Activated T-cell treated with anti-CD3 and anti-CD28 coated beads, Interleukin-2, amount 50 U/mL, for 48 hours (primary cell): ENCODE measurements around the gene UTF1.
"Not testable (repeated sequence)": the region's sequence is repeated elsewhere in the genome, so short reads cannot be mapped to it uniquely, and the experiment has no call there.

Source experiments
- DNase-seq, 2 experiments: peaks; one replicate each; pipeline ENCODE4 v3.0.0-alpha.2; 2020

UTF1 gene

DNA sequence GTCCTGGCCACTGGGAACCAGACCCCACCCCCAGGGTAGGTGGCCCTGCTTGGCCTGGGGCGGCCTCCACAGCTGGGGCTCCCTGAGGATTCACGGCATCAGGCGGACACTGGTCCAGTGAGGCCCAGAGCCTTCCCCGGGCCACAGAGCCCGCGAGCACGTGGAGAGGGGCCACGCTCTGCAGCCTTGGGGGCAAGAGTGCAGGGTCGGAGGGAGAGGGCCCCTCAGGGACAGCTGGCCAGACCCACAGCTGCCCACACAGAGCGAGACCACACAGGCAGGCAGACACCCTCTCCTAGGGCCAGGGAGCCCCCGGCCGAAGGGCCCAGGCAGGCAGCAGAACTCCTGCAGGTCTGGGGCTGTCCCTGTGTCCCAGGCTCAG is 18.3 kb downstream of the UTF1 start:
- DNase-seq = no peak

DNA sequence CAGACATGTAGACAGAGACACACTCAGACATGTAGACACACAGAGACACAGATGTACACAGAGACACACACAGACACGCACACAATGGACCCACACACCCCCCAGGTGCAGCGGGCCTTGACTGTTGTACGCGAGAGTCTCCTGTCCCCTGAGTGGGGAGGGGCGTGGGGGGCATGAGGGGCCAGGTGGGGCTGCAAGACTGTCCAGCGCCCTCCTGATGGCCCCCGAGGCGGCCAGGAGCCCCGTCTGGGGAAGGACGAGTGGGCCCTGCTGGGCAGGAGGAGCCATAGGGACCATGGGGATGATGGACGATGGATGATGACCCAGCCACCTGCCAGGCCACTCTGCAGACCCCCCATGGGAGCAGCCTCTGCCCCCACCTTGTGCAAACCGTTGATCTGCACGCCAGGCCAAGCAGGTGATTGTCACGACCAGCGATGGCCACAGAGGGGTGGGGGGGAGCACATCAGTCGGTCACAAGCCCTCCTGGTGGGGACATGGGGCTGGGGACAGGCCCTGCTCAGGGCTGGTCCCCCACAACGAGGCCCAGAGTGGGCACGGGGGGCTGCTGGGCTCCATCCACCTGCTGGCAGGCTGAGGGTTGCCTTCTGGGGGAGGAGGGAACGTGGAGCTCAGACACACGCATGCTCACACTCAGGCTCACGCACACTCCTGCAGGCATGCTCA is 19.2 kb downstream of the UTF1 start:
- DNase-seq = no peak

DNA sequence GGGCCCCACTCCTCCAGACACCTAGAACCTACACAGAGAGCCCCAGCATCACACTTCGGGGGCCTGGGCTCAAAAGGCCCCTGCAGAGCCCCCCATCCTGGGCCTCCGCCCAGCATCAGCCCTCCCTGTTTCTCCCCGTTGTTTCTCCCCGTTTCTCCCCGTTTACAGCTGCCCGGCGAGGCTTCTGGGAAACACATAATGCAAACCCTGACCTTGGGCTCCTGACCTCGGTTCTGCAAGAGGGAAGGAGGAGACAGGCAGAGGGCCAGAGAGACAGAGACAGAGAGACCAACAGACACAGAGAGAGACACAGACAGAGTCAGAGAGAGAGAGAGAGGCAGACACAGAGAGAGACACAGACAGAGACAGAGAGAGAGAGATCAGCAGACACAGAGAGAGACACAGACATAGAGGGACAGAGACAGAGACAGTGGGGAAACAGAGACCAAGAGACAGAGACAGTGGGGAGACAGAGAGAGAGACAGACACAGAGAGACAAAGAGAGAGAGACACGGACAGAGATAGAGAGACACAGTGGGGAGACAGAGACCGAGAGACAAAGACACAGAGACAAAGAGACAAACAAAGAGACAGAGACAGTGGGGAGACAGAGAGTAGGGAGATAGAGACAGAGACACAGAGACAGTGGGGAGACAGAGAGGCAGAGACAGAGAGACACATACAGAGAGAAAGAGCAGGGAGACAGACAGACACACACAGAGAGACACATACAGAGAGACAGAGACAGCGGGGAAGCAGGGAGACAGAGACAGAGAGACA is 20.1 kb downstream of the UTF1 start:
- DNase-seq = no peak

DNA sequence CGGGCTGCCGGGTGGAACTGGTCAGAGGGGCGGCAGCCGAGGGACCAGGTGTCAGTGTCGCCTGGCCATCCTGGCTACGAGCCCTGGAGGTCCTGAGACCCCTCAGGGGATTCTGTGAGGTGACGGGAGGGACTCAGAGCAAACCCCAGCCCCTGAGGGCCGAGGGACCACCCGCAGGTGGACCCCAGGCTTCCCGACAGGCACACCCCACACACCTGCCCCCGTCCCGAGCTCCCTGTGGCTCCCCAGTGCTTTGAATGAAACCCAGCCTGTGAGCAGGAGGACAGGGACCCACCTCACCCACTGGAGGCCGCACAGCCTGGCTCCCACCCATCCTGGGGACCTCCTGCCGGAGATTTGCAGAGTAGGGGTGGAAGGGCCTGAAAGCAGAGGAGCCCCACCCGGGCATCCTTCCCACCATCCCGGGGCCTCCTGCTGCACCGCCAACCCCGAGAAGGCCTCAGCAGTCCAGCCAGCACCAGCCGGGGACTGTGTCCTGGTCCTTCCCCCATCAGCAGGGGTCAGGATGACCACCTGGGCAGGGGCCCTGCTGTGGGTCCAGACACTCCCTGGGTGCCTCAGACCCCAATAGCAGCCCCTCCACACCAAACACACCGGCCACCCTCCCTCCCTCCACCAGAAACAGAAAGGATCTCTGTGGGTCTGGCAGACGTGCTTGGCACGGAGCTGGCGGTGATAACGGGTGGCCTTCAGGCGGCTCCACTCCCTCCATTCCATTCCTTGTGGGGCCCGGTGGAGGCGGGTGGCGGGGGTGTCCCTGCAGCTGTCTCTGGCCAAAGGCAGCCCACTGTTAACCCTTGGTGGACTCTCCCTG is 21.6 kb downstream of the UTF1 start:
- no peak for DNase-seq

DNA sequence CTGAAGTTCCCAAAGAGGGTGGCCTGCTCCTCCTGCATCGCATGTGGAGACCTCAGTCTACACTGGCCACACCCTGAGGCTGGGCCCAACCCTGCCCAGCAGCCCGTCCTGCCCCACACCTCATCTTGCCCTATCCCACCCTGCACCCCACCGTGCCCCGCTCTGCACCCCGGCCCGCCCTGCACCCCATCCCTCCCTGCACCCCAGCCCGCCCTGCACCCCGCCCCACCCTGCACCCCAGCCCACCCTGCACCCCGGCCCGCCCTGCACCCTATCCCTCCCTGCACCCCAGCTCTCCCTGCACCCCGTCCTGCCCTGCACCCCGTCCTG is 22.2 kb downstream of the UTF1 start:
- no peak for DNase-seq

DNA sequence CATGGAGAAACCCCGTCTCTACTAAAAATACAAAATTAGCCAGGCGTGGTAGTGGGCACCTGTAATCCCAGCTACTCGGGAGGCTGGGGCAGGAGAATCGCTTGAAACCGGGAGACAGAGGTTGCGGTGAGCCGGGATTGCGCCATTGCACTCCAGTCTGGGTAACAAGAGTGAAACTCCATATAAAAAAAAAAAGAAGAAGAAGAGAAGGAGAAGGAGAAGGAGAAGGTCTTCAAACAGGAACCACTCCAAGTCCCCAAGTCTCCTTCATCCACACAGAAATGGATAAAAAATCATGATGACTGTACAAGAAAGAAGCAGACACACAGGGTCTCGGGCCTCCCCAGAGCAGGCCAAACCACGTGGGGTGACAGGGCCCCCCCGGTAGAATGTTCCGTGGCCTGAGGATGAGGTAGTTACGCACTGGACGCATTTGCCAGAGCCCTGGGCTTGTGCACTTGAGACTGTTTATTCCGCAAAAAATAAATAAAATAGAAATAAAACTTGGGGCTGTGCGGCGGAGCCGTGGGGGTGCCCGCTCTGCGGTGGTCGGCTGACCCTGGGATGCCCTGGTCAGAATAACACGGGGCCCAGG is 23.4 kb downstream of the UTF1 start:
- no peak for DNase-seq

DNA sequence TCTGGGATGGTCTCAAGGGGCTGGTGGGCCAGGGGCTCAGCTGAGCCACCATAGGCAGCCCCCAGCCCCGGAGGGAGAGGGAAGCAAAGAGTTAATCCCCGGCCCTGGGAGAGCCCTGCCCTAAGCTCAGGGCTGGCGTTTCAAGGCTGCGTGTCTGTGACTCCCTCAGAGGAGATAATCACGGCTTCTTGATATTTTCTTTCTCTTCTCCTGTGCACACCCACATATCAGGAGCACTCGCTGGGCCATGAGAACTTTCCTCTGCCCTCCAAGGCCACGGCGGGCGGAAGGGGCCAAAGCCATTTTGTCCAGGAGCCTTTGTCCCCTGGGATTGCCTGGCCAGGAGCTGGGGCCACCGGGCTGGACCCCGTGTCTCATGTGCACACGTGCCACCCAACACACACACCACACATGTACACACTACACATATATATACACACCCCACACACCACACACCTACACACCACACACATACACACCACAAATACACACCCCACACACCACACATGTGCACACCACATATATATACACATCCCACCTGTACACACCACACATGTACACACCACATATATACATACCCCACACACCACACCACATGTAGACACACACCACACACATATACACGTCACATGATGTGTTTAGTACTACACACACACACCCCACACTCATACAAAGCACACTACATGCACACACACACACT is 24.6 kb downstream of the UTF1 start:
- DNase-seq = no peak

DNA sequence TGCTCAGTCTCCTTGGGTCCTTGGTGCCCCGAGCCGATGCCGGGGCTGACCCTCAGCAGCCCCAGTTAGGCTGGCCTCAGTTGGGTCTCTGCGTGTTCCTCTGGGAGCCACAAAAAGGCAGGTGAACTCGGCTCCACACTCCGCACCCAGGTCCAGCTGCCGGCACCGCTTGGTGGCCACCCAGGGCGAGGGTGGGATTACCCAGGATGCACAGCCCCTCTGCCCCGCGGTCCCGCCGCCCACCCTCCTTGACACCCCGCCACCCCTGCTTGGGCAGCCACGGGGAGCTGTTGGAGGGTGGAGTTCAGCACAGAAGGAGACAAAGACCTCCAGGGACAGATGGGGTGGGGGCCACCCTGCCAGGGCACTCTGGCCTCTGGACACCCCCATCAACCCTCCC is 25.3 kb downstream of the UTF1 start:
- DNase-seq = no peak

DNA sequence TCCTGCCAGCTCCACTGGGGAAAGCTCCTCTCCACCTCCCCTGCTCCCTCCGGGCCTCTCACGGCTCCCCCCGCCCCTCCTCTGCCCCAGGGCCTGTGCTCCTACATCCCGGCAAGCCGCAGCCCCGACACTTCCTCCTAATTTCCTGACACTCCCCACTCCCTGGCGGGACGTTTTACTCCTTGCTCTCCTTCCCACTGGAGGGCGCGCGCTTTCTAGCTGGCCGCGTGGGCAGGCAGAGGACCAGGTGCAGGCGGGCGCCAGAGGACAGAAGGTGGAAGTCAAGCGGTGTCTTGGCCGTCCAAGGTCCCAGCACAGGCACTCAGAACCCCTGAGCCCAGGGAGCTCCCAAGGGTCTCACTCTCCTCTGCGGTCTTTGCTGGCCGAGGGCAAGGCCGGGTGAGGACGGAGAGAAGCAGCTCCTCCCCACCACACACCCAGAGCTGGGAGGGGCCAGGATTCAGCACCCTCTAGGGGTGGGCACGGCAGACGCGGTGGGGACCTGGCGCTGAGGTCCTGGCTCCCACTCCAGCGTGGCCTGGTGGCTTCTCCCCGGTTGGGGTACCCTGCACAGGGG is 27.6 kb downstream of the UTF1 start:
- DNase-seq = no peak

DNA sequence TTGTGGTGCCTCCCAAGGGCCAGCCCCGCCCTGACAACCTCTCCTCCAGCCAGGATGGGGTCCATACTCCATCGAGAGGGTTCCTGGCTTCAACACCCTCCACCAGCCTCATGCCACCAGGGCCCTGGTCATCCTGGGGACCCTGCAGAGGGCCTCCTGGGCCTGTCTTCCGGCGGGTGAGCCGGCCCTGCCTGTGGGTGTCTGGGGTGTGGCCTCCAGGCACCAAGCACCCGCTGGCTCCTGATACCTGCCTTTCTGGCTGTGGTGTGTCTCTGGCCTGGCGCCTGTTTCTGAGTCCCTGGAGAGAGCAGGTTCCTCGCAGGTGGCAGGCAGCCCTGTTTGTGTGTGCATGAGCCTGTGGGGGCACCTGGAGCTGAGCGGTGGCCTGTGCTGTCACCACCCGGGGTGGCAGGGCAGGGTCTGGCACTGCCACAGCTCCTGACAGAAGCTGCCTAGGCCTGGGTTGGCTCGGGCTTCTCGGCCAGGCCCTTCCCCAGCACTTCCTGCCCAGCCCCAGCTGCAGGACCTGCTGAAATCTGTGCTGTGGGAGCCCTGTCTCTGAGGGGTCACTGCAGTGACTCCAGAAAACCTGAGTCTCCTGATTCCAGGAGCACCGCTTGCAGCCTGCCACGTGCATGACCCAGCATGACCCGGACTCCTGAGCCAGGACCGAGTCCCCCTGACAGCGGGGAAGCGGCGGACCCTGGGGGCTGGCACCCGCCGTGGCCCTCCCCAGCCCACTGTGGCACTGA is 28.2 kb downstream of the UTF1 start:
- DNase-seq = peak; percentile 71 to 77

DNA sequence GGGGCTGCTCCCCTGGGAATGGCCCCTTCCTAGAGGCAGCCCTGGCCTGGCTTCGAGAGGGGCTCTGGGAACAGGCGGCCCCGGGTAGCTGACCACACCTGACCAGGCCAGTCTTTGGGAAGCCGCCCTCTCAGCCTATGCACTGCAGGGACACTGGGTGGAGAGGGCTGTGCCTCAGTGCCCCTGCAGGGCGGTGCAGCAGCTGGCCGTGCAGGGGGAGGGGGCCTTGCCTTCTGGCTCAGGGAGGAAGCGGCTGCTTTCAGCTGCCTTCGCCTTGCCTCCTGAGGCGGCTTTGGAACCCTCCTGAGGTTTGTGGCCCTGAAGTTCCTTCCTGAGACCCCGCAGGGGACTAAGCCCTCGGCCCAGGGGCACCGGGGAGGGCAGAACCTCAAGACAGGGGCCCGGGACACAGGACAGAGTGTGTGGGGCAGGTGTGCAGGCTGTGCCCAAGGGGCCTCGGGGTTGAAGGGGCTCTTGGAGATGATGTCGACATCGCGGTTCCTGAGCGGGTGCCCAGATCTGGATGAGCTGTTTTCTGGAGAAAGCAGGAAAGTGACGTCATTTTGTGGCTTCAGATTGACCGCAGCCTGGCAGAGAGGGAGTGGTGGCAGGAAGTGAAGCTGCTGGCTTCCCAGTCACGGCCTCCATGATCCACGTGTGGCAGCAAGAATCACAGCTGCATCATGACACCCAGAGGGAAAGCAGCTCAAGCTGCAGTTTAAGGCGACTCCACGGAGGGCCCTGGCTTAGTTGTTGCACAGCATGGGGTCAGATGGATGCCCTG is 29.0 kb downstream of the UTF1 start:
- DNase-seq = peak; percentile 94

DNA sequence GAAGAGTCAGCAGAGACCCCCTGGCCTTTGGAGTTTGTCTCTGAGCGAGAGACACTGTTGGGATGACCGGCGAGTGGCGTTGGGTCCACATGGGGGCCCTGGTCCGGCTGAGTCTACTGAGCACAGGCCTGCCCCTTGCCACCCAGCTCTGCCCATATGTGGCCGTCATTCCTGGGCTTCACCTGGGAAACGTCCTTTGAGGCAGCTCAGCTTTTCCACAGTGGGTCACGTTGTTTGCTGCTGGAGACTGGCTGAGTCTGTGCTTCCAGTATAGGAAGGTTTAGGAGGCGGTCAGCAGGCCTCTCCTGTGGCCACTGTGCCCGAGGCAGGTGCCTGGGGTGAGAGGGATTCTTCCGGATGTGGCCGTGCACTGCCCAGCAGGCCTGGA is 29.6 kb downstream of the UTF1 start:
- no peak for DNase-seq

DNA sequence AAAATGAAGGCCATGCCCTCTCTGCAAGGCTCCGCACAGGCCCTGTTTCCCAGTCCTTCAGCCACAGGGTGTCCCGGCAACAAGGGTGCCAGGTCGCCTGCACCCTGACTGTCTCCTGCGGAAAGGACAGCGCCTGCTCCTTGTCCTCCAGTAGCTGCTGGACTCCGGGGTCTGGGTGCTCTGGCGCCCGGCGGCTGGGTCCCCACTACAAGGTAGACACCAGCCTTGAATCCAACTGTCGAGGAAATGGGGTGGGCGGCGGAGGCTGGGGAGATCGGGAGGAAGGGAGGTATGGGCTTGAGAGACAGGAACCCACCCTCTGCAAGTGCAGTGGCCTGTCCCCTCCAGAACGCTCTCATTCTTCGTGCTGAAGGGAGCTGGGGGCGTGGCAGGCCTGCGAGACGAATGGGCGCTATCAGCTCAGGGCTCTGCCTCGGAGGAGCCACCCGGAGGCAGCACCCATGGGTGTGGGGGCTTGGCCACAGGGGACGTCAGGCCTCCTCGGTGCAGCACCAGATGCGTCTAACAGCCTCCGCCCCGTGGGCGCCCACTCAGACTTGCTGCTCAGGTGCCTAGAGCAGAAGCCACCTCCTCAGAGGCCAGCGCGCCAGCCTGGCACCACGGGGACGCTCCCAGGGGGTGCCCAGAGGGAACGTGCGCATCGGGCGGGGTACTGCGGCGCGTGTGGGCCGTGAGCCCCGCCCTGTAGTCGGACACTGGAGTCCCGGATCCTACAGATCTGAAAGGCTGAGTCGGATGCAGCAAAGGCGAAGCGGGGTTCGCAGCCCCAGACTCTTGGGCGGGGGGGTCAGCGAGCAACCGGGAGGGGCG is 31.1 kb downstream of the UTF1 start:
- DNase-seq = peak; percentile 83 to 85

DNA sequence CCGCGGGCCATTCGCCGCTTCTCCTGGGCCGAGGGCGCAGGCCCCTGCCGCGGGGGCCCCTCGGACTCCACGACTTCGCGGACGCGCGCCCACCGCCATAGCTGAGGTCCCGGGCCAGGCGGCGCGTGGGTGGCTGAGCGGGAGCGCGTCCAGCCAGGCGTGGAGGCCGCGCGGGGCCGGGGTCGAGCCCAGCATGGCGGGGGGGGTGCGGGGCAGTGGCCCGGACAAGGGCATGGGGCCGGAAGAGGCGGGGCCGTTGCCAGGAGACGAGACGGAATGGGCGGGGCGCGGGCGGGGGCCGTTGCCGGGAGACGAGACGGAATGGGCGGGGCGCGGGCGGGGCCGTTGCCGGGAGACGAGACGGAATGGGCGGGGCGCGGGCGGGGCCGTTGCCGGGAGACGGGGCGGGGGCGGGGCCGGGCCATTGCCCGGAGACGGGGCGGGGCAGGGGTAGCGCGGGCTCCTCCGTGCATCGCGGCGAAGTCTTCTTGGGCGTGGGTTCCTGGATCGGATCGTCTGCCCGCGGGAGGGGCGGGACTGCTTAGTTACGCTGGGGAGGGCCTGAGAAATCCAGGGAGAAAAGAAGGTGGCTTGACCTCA is 31.8 kb downstream of the UTF1 start:
- peak; percentile 91 to 92 for DNase-seq

DNA sequence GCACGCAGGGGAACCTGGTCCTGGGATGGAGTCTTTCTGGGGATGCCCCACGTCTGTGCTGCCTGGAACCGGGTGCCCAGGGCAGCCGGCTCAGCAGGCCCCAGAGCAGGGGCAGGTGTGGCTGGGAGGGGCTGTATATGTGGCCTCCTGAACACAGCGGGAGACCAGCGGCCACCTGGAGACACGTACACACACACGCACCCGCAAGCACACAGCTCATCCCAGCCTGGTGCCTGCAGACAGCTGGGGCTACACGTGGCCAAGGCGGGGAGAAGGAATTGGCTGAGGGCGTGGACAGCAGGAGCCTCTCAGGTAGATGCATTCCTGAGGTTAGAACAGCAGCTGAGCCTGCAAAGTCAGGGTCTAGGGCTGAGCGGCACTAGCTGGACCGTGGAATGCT is 32.7 kb downstream of the UTF1 start:
- no peak for DNase-seq

DNA sequence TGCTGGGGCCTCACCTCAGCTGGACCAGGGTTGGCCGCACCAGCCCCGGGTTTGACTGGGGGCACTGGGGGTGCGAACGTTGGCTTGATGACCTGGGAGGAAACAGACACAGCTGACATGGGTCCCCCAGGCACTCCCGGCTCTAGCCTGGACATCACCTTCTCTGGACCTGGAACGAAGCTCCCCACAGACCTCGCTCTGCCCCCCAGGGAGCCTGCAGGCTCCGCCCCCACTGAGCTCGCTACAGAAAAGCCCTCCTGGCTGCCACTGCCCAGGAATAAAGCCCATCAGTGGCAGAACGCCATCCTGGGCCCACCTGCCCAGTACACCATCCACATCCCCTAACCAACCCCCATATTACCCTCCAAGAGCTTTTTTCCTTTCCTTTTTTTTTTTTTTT is 33.7 kb downstream of the UTF1 start:
- no peak for DNase-seq

DNA sequence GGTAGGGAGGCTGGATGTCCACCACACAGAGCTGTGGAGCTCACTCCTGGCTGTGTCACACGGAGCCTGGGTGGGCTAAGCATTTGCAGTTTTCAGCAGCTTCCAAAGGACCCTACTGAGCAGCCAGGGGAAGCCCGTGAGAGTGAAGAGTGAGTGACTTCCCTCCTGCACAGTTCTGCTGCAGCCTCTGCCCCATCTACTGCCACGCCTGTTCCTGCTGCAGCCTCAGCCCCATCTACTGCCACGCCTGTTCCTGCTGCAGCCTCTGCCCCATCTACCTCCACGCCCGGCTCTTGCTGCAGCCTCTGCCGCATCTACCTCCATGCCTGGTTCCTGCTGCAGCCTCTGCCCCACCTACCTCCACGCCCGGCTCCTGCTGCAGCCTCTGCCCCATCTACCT is 34.4 kb downstream of the UTF1 start:
- no peak for DNase-seq

DNA sequence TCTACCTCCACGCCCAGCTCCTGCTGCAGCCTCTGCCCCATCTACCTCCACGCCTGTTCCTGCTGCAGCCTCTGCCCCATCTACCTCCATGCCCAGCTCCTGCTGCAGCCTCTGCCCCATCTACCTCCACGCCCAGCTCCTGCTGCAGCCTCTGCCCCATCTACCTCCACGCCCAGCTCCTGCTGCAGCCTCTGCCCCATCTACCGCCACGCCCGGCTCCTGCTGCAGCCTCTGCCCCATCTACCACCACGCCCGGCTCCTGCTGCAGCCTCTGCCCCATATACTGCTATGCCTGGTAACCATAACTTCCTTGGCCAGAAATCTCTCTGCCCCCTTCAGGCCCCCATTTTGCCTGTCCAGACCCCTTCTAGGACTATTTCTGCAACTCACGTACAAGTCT is 35.0 kb downstream of the UTF1 start:
- not testable (repeated sequence) for DNase-seq

DNA sequence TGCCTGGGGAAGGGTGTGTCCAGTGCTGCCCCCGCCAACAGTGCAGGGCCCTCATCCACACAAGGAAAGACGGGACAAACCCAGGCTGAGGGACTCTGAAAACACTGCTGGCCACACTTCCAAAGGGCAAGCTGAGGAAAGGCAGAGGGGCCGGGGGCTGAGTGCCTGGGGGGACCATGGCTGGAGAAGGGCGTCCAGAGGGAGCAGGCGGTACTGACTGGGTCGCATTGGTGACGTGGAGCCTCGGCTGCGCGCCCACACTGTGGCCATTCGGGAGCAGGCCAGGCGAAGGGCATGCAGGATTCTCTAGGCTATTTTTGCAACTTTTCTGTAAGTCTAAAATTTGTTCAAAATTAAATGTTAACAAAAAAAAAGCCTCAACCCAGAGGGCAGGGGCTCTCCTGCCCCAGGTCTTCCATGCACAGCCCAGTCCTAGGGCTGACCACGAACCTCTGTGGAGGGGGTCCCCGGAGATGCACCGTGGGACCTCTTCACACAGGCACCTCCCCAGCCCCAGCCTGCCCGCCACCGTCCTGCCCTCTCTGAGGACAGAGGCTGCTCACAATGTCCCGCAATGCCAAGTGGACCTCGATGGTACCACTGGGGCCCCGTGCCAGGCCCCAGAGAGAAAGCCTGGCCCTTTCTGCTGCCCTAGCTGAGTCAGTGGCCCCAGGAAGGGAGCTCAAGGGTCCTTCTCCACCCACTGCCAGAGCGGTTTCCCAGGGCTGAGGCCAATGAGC is 36.2 kb downstream of the UTF1 start:
- no peak for DNase-seq
